Skin epidermis (tissue), 12 donors: Measurements from ENCODE around the gene PEAR1.

Source experiments
- H3K27ac ChIP-seq, 21 experiments: fragments of 200-600 bp; sonication (generic) in 11 of 21; one replicate each; pipeline ENCODE4 v1.5.0; 2020; ENCODE audit warnings: mild to moderate bottlenecking in 3 of 21, inconsistent platforms in 2 of 21, moderate library complexity in 2 of 21
- H3K4me3 ChIP-seq, 7 experiments: fragments of 200-600 bp; sonication (generic) in 2 of 7; one replicate each; pipeline ENCODE4 v1.5.0; 2020; ENCODE audit warnings: inconsistent platforms in 2 of 7, mild to moderate bottlenecking in 2 of 7, moderate library complexity in 1 of 7

Gene PEAR1

GRCh38 chr1:156929596-156930238 is 36.2 kb downstream of the PEAR1 start:
- Histone ChIP-seq H3K4me3 (no peak overlapping the region), H3K27ac (no peak overlapping the region)

GRCh38 chr1:156930483-156930882 is 37.0 kb downstream of the PEAR1 start:
- Histone ChIP-seq H3K4me3 (no peak overlapping the region), H3K27ac (no peak overlapping the region)

DNA sequence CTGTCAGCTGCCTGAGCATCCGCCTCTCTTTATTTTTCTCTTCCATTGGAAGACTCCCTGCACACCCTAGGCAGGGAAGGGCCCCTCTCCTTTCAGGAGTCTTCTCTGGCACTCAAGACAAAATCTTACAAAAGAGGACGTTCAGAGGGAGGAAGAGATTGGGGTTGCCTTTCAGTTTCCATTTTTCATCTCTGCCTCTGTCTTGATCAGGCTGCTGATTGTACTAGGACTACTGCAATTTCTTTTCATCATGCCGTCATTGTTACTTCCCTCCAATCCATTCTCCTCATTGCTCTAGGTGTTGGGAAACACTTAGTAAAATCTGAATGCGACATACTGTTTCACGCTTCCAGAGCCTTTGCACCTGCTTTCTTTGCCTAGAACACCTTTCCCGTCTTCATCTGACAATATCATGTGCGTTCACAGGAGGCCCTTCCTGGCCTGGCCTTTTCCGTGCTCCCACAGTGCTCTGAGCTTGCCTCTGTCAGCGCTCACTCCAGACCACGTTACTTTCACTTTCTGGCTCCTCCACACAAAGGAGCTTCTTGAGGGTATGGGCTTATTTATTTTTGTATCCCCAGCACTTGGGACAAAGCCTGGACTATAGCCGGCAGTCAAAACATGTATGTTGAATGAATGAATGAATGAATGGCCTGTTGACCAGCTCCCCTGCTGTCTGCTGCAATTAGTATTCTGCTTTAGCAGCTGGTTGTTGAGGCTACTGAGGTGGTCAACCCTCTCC is 37.9 kb downstream of the PEAR1 start:
- Histone ChIP-seq H3K4me3 (no peak overlapping the region), H3K27ac (no peak overlapping the region)

GRCh38 chr1:156931974-156932710 is 38.6 kb downstream of the PEAR1 start:
- Histone ChIP-seq H3K27ac (no peak overlapping the region), H3K4me3 (no peak overlapping the region)

GRCh38 chr1:156933136-156933535 is 39.6 kb downstream of the PEAR1 start:
- no peak overlapping the region for H3K4me3 ChIP-seq

DNA sequence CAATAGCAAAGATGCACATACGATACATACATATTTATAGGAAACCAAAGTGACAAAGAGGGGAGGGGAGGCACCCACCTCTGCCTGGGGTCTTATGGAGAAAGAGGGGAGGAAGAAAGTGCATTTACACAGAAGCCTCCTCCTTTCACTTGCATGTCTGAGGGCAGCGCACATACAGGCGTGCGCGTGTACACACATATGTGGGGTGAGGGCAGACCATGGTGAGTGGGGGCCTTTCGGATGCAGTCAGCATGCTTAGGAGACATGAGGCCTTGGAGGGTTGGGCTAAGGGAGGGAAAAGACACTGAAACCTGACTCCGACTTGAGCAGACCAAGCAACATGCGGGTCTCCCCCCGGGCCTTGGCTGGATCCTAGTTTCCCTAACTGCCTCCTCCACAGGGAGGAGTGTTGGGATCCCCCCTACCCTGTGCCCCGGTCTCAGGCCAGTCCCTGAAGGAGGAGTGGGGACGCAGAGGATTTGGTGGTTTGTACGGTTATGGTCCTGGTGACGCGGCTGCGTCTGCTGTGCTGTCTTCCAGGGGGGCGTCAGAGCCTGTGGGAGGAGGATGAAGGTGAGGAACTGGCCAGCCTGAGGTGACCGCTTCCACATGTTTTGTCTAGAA is 42.1 kb downstream of the PEAR1 start:
- Histone ChIP-seq H3K27ac (no peak overlapping the region), H3K4me3 (no peak overlapping the region)

More at GRCh38 chr1:156933136-156933535, 39.6 kb downstream of the PEAR1 start:
- H3K27ac ChIP-seq = no peak overlapping the region

DNA sequence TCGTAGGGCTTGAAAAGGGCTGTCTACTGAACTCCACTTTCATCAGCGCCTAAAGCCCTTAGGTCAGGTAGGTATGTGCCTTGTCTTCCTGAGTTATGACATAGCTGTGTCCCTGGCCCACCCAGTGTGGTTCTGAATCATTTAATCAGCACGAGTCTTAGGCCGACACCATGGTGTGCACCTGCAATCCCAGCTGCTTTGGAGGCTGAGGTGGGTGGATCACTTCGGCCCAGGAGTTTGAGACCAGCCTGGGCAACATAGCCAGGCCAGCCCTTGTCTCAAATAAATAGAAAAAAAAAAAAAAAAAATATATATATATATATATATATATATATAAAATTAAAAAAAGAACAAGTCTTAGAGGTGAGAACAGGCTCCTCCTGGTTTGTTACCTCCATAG is 42.7 kb downstream of the PEAR1 start:
- Histone ChIP-seq H3K4me3 (no peak overlapping the region), H3K27ac (no peak overlapping the region)

GRCh38 chr1:156936721-156937220 is 43.3 kb downstream of the PEAR1 start:
- Histone ChIP-seq H3K27ac (no peak overlapping the region), H3K4me3 (no peak overlapping the region)

GRCh38 chr1:156937883-156938282 is 44.4 kb downstream of the PEAR1 start:
- Histone ChIP-seq H3K4me3 (no peak overlapping the region), H3K27ac (no peak overlapping the region)

DNA sequence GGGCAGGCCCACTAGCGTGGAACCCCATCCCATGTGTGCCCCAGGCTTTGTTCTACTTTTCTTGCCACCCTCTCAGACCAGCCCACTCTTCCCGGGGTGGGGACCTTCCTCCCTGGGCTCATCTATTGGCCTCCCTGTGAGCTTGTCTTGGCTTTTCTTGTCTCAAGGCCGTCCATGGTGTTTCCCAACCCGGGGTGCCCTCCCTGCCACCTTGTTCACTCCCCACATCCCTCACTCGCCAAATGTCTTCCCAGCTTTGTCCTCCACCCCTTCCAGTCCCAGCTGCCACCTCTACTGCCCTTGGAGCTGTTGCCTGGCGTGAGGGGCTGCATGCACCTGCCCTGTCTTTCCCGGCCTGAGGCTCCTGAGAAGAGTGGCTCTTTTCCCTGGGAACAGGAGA is 45.3 kb downstream of the PEAR1 start:
- Histone ChIP-seq H3K27ac (no peak overlapping the region), H3K4me3 (no peak overlapping the region)

DNA sequence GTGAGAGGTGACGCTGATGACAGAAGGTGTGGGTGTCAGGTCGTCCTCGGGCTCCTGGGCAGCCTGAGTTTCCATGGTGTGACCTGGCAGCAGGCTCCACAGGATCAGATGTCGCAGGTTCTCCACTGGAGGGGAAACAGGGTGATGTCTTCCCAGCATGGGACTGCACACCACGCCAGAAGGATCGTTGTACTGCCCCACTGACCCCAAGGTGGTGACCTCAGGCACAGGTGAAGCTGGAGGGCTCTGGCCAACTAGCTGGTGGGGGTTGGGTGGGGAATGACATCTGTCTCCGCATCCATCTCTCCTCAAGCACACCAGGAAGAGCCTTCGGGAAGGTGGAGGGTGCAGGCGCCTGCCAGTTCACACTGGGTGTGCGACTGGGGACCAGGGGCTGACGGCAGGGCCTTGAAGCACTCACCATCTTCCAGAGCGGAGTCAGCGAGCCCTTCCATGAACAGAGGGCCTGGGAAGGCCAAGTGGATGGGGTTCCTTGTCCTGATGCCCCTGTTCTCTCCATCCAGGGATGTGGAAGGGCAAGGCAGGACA is 46.3 kb downstream of the PEAR1 start:
- Histone ChIP-seq H3K4me3 (no peak overlapping the region), H3K27ac (no peak overlapping the region)

GRCh38 chr1:156941675-156942074 is 48.2 kb downstream of the PEAR1 start:
- no peak overlapping the region for H3K4me3 ChIP-seq
- no peak overlapping the region for H3K27ac ChIP-seq

GRCh38 chr1:156942176-156942575 is 48.7 kb downstream of the PEAR1 start:
- H3K4me3 ChIP-seq = no peak overlapping the region
- H3K27ac ChIP-seq = no peak overlapping the region

GRCh38 chr1:156942576-156942975 is 49.1 kb downstream of the PEAR1 start:
- H3K27ac ChIP-seq = no peak overlapping the region
- H3K4me3 ChIP-seq = no peak overlapping the region

- Histone ChIP-seq H3K27ac (no peak overlapping the region), H3K4me3 (no peak overlapping the region)
Observed at GRCh38 chr1:156943756-156944155, 50.2 kb downstream of the PEAR1 start.

- Histone ChIP-seq H3K27ac (no peak overlapping the region), H3K4me3 (no peak overlapping the region)
Observed at GRCh38 chr1:156944268-156944667, 50.8 kb downstream of the PEAR1 start.

DNA sequence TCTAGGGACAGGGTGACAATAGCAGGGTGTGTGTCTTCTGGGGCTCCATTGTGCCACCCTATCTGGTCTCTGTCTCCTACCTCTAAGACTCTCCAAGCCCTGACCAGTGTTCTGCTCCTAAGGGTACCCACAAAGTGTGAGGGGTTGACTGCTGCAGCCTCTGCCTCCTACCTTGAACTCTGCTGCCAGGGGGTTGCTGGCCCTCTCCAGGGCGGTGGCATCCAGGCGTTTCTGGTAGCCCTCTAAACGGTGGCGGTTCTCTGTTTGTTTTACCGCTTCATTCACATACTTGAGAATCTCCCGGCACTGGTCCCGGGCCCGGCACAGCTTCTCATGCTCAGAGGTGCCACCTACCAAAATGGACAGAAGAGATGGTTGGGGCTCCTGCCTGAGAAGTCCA is 51.3 kb downstream of the PEAR1 start:
- Histone ChIP-seq H3K4me3 (no peak overlapping the region), H3K27ac (no peak overlapping the region)

DNA sequence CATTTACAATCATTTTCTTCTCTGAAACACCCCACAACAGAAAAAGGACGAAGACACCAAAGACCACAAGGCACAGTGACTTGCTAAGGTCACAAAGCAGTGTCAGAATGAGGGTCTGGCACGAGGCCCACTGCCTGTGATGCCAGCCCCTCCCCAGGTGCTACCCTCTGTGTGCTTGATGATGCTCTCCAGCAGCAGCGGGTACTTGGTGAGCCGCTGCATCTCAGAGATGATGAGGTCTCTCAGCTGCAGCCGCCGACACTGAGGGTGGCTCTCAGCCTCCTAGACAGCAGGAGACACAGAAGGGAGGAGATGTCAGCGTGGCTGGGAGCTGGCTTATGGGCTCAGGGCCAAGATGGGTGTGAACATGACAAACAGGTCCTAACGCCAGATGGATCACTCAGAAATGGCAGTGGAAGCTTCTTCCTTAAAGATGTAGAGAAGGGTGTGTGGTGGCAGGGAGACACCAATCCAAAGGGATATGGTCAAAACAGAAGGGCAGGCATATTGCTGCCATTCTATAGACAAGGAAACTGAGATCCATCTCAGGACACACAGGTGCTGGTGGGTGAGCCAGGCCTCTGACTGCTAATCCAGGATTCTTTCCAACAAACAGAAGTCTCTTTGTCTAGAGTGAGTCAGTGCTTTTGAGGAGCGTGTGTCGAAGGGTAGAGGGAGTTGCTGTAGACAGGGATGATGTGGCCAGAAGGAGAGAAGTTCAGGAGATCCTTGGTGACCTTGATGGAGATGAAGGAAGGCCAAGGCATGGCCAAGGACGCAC is 52.6 kb downstream of the PEAR1 start:
- H3K4me3 ChIP-seq = no peak overlapping the region

GRCh38 chr1:156947127-156947526 is 53.6 kb downstream of the PEAR1 start:
- no peak overlapping the region for H3K27ac ChIP-seq
- no peak overlapping the region for H3K4me3 ChIP-seq

More for the DNA sequence above, 52.6 kb downstream of the PEAR1 start:
- peak overlapping the region in 1 of 21 experiments; percentile 4 for H3K27ac ChIP-seq
